Measurements from ENCODE around the gene LPP.

DNA sequence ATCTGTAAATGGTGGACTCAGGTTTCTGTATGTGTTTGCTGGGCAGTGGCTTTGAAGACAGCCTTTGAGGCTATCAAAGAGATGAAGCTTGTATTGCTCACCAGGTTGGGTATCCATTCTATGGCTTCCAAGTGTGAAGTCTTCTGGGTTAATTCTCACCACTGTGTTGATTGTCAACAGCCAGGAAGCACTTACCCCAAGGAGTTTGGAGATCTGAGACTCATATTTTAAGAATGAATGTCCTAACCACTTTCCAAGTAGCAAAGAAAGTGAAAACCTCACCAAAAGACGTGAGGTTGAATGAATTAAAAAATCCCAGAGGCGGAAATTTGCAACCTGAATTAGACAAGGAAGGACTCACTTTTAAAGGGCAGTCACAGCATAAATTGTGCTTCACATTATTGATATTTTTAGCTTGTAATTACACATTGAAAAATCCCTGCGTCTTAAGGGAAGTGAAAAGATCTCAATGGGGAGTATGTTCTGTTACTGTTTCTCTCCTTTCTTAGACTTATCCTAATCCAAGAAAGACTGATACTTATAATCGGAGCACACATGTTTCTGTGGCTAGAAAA, 713.8 kb downstream of the LPP start:
- TF ChIP-seq, protein P1, sequence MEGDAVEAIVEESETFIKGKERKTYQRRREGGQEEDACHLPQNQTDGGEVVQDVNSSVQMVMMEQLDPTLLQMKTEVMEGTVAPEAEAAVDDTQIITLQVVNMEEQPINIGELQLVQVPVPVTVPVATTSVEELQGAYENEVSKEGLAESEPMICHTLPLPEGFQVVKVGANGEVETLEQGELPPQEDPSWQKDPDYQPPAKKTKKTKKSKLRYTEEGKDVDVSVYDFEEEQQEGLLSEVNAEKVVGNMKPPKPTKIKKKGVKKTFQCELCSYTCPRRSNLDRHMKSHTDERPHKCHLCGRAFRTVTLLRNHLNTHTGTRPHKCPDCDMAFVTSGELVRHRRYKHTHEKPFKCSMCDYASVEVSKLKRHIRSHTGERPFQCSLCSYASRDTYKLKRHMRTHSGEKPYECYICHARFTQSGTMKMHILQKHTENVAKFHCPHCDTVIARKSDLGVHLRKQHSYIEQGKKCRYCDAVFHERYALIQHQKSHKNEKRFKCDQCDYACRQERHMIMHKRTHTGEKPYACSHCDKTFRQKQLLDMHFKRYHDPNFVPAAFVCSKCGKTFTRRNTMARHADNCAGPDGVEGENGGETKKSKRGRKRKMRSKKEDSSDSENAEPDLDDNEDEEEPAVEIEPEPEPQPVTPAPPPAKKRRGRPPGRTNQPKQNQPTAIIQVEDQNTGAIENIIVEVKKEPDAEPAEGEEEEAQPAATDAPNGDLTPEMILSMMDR (IDR thresholded peaks at IDR 0.05) = no peak
- TF ChIP-seq POLR2A (IDR thresholded peaks at IDR 0.05) = no peak

All from tibial nerve (tissue), 3 donors.